GM15510 (cell line): ENCODE measurements around the gene SPRY2.

Experiments used
- POLR2A ChIP-seq: IDR thresholded peaks from 3 replicates; pipeline ENCODE4 v1.6.1; 2011; ENCODE audit warnings: borderline replicate concordance; ENCODE audit not compliant: insufficient read length; ENCODE audit errors: extremely low read depth

The SPRY2 gene

GRCh38 chr13:80362481-80362880, 21.6 kb upstream of the SPRY2 start:
- no peak for TF ChIP-seq POLR2A

- TF ChIP-seq POLR2A = no peak
These were observed 21.0 kb upstream of the SPRY2 start for GRCh38 chr13:80361883-80362327.

- no peak for TF ChIP-seq POLR2A
These were observed 20.4 kb upstream of the SPRY2 start for GRCh38 chr13:80361298-80361697.

GRCh38 chr13:80360453-80360800, 19.5 kb upstream of the SPRY2 start:
- TF ChIP-seq POLR2A = no peak

- TF ChIP-seq POLR2A = no peak
These were observed 19.0 kb upstream of the SPRY2 start for GRCh38 chr13:80359778-80360452.

GRCh38 chr13:80359414-80359777, 18.5 kb upstream of the SPRY2 start:
- no peak for TF ChIP-seq POLR2A

- no peak for TF ChIP-seq POLR2A
These were observed 7.8 kb upstream of the SPRY2 start for GRCh38 chr13:80348750-80349149.

GRCh38 chr13:80348314-80348713, 7.4 kb upstream of the SPRY2 start:
- no peak for TF ChIP-seq POLR2A

GRCh38 chr13:80345771-80346510, 5.0 kb upstream of the SPRY2 start:
- no peak for TF ChIP-seq POLR2A

GRCh38 chr13:80342471-80343371, 1.8 kb upstream of the SPRY2 start:
- no peak for TF ChIP-seq POLR2A

- no peak for TF ChIP-seq POLR2A
These were observed 937 bp upstream of the SPRY2 start for GRCh38 chr13:80341756-80342370.

- TF ChIP-seq POLR2A = no peak
These were observed 250 bp downstream of the SPRY2 start for GRCh38 chr13:80340651-80341100.

GRCh38 chr13:80339912-80340650, 845 bp downstream of the SPRY2 start:
- TF ChIP-seq POLR2A = no peak

- no peak for TF ChIP-seq POLR2A
These were observed 1.4 kb downstream of the SPRY2 start for GRCh38 chr13:80339563-80339911.
